ENCODE measurements around the gene JAK3.

JAK3 gene

GRCh38 chr19:17854061-17854460 lies 6.3 kb upstream of the JAK3 start:
- no peak for TF ChIP-seq CTCF (IDR thresholded peaks at IDR 0.05; ENCODE audit: control extremely low read depth, extremely low read depth, low read depth, missing control alignments)
- no peak for DNase-seq (ENCODE audit: extremely low spot score)
- CTCF ChIA-PET: interaction anchor here (1.2 to 10.6 kb wide), 10 partner anchors 9 to 358 kb away, joined by 3 to 79 read pairs (median 10); partner anchors contain the start of genes CCDC124 and MAP1S
- POLR2A ChIA-PET: interaction anchor here (0.6 to 0.7 kb wide), 2 partner anchors 24 to 113 kb away, joined by 4 to 6 read pairs; no protein-coding TSS in a partner anchor

- ChIA-PET POLR2A (interaction anchor here (0.7 kb wide), 1 partner anchor 101 kb away, joined by 4 read pairs; no protein-coding TSS in a partner anchor), CTCF (interaction anchor here (1.0 to 10.6 kb wide), 8 partner anchors 11 to 275 kb away, joined by 3 to 79 read pairs (median 6); partner anchors contain the start of genes CCDC124 and RPL18A)
- no peak for DNase-seq (ENCODE audit: extremely low spot score)
- TF ChIP-seq CTCF (IDR thresholded peaks at IDR 0.05; ENCODE audit: control extremely low read depth, extremely low read depth, low read depth, missing control alignments): no peak
Observed at GRCh38 chr19:17848595-17849292, 962 bp upstream of the JAK3 start.

- CTCF ChIA-PET: interaction anchor here (0.7 to 1.6 kb wide), 4 partner anchors 9 to 86 kb away, joined by 3 to 8 read pairs (median 5); partner anchors contain the start of genes CCDC124 and RPL18A
- POLR2A ChIA-PET: interaction anchor here (0.5 to 0.8 kb wide), 2 partner anchors 13 to 329 kb away, joined by 4 to 5 read pairs; no protein-coding TSS in a partner anchor
- DNase-seq (ENCODE audit: extremely low spot score): no peak
- no peak for TF ChIP-seq CTCF (IDR thresholded peaks at IDR 0.05; ENCODE audit: control extremely low read depth, extremely low read depth, low read depth, missing control alignments)
Observed at GRCh38 chr19:17846146-17846545, 1.6 kb downstream of the JAK3 start.

GRCh38 chr19:17843908-17844490 lies 3.8 kb downstream of the JAK3 start:
- no peak for TF ChIP-seq CTCF (IDR thresholded peaks at IDR 0.05; ENCODE audit: control extremely low read depth, extremely low read depth, low read depth, missing control alignments)
- DNase-seq (ENCODE audit: extremely low spot score): no peak
- ChIA-PET CTCF (interaction anchor here (0.8 to 1.2 kb wide), 3 partner anchors 11 to 348 kb away, joined by 3 read pairs; no protein-coding TSS in a partner anchor), POLR2A (no interaction called here)

GRCh38 chr19:17843292-17843827 lies 4.4 kb downstream of the JAK3 start:
- ChIA-PET POLR2A (no interaction called here), CTCF (interaction anchor here (0.8 to 1.2 kb wide), 3 partner anchors 12 to 347 kb away, joined by 3 read pairs; no protein-coding TSS in a partner anchor)
- TF ChIP-seq CTCF (IDR thresholded peaks at IDR 0.05; ENCODE audit: control extremely low read depth, extremely low read depth, low read depth, missing control alignments): no peak

GRCh38 chr19:17842663-17843291 lies 5.0 kb downstream of the JAK3 start:
- no peak for TF ChIP-seq CTCF (IDR thresholded peaks at IDR 0.05; ENCODE audit: control extremely low read depth, extremely low read depth, low read depth, missing control alignments)
- CTCF ChIA-PET: no interaction called here
- POLR2A ChIA-PET: no interaction called here
- DNase-seq (ENCODE audit: extremely low spot score): no peak

More at GRCh38 chr19:17843292-17843827, 4.4 kb downstream of the JAK3 start:
- no peak for DNase-seq (ENCODE audit: extremely low spot score)
